ENCODE results near the gene SUGCT. TPM values are rescaled to one million over a fixed set of nuclear protein-coding genes. Genes with fewer than 3 reads are reported as not detected.

Gene SUGCT
- total and polyA plus RNA-seq, 7 donors: 2.4 to 7.3 (median 3.2) TPM

- Histone ChIP-seq H3K4me1 (no peaks in the 10 kb centered on the region), H3K36me3 (ENCODE audit: insufficient read depth in 1 of 2, low read depth in 1 of 2) (no peaks in the 10 kb centered on the region), H3K27me3 (ENCODE audit: insufficient read depth in 3 of 3, low read length in 2 of 3) (no peaks in the 10 kb centered on the region), H3K9me3 (no peaks in the 10 kb centered on the region), H3K4me3 (no peak overlapping the region), H3K27ac (no peak overlapping the region)
- no peak for ATAC-seq
- intact Hi-C loops (cut with DNase I): no loop called here
- WGBS, 3 donors: 53 to 59% (median 54%) methylated on average over 1 of the region's 1 CpG
- DNase-seq: no peak
- no peak for TF ChIP-seq CTCF (IDR thresholded peaks at IDR 0.05)
Observed at GRCh38 chr7:40382145-40382544, 247.3 kb downstream of the SUGCT start.

- no peak for DNase-seq
- no peak for ATAC-seq
- no peak overlapping the region for H3K27ac ChIP-seq
- H3K4me3 ChIP-seq: no peak overlapping the region
- intact Hi-C loops (cut with DNase I): no loop called here
- no peaks in the 10 kb centered on the region for H3K9me3 ChIP-seq
- no peaks in the 10 kb centered on the region for H3K4me1 ChIP-seq
- 87 to 89% (median 89%) methylated on average over 3 of the region's 3 CpGs for WGBS, 3 donors
- no peaks in the 10 kb centered on the region for H3K36me3 ChIP-seq (ENCODE audit: insufficient read depth in 1 of 2, low read depth in 1 of 2)
- H3K27me3 ChIP-seq (ENCODE audit: insufficient read depth in 3 of 3, low read length in 2 of 3): no peaks in the 10 kb centered on the region
- no peak for TF ChIP-seq CTCF (IDR thresholded peaks at IDR 0.05)
Observed at GRCh38 chr7:40393660-40394059, 258.9 kb downstream of the SUGCT start.

GRCh38 chr7:40394400-40394799 lies 259.6 kb downstream of the SUGCT start:
- H3K36me3 ChIP-seq (ENCODE audit: insufficient read depth in 1 of 2, low read depth in 1 of 2): no peaks in the 10 kb centered on the region
- H3K9me3 ChIP-seq: no peaks in the 10 kb centered on the region
- 90 to 95% (median 91%) methylated on average over 1 of the region's 1 CpG for WGBS, 3 donors
- ATAC-seq (no peak), DNase-seq (no peak)
- intact Hi-C loops (cut with DNase I): no loop called here
- TF ChIP-seq CTCF (IDR thresholded peaks at IDR 0.05): no peak
- H3K27me3 ChIP-seq (ENCODE audit: insufficient read depth in 3 of 3, low read length in 2 of 3): no peaks in the 10 kb centered on the region
- no peak overlapping the region for H3K27ac ChIP-seq
- H3K4me1 ChIP-seq: no peaks in the 10 kb centered on the region
- no peak overlapping the region for H3K4me3 ChIP-seq

- no peaks in the 10 kb centered on the region for H3K9me3 ChIP-seq
- no peaks in the 10 kb centered on the region for H3K36me3 ChIP-seq (ENCODE audit: insufficient read depth in 1 of 2, low read depth in 1 of 2)
- no peak overlapping the region for H3K4me3 ChIP-seq
- ATAC-seq: no peak
- WGBS, 3 donors: 70 to 93% (median 73%) methylated on average over 4 of the region's 4 CpGs
- H3K27me3 ChIP-seq (ENCODE audit: insufficient read depth in 3 of 3, low read length in 2 of 3): no peaks in the 10 kb centered on the region
- H3K27ac ChIP-seq: no peak overlapping the region
- intact Hi-C loops (cut with DNase I): no loop called here
- no peaks in the 10 kb centered on the region for H3K4me1 ChIP-seq
- no peak for TF ChIP-seq CTCF (IDR thresholded peaks at IDR 0.05)
- DNase-seq: no peak
Observed at GRCh38 chr7:40400525-40400924, 265.7 kb downstream of the SUGCT start.

GRCh38 chr7:40401406-40401805 lies 266.6 kb downstream of the SUGCT start:
- no peak overlapping the region for H3K4me3 ChIP-seq
- intact Hi-C loops (cut with DNase I): no loop called here
- ATAC-seq: no peak

More at GRCh38 chr7:40401406-40401805, 266.6 kb downstream of the SUGCT start:
- no peak for DNase-seq
- no peaks in the 10 kb centered on the region for H3K9me3 ChIP-seq
- WGBS, 3 donors: 71 to 90% (median 81%) methylated on average over 1 of the region's 1 CpG
- no peaks in the 10 kb centered on the region for H3K27me3 ChIP-seq (ENCODE audit: insufficient read depth in 3 of 3, low read length in 2 of 3)
- no peaks in the 10 kb centered on the region for H3K36me3 ChIP-seq (ENCODE audit: insufficient read depth in 1 of 2, low read depth in 1 of 2)
- no peak overlapping the region for H3K27ac ChIP-seq
- no peak for TF ChIP-seq CTCF (IDR thresholded peaks at IDR 0.05)
- H3K4me1 ChIP-seq: no peaks in the 10 kb centered on the region
